K562 (cell line): Measurements from ENCODE around the gene GMEB2. TPM values are rescaled to one million over a fixed set of nuclear protein-coding genes. Genes with fewer than 3 reads are reported as not detected.

ENCODE experiments used
- BCL6 ChIP-seq: fragments of 250-450 bp; sonication (Bioruptor Pico); IDR thresholded peaks from 2 replicates; pipeline ENCODE4 v1.4.0; 2020
- BHLHE40 ChIP-seq: IDR thresholded peaks from 2 replicates; pipeline ENCODE4 v1.6.1; 2011; ENCODE audit warnings: low read length, improper control_type of control experiment
- CBFA2T3 ChIP-seq: fragments of 450-650 bp; IDR thresholded peaks from 2 replicates; pipeline ENCODE4 v1.6.1; 2017
- CCNT2 ChIP-seq: IDR thresholded peaks from 2 replicates; pipeline ENCODE4 v1.6.1; 2011; ENCODE audit warnings: borderline replicate concordance, low read depth, mild to moderate bottlenecking, moderate library complexity, mixed read lengths, low read length; ENCODE audit not compliant: insufficient read length; ENCODE audit errors: extremely low read depth
- CXXC5 ChIP-seq: fragments of 250-450 bp; sonication (Bioruptor Pico); IDR thresholded peaks from 2 replicates; pipeline ENCODE4 v1.8.0; 2022; ENCODE audit warnings: inconsistent platforms, mild to moderate bottlenecking, moderate library complexity
- EGR1 ChIP-seq: fragments of 450-650 bp; conservative IDR thresholded peaks from 2 replicates; pipeline ENCODE4 v1.6.1; 2017; ENCODE audit warnings: mild to moderate bottlenecking
- FUS ChIP-seq: fragments of 200-400 bp; formaldehyde crosslinking; optimal IDR thresholded peaks from 2 replicates; pipeline ENCODE3; 2017; ENCODE audit warnings: low read depth, low read length
- HNRNPK ChIP-seq: fragments of 200-400 bp; formaldehyde crosslinking; IDR thresholded peaks from one replicate; pipeline ENCODE4 v1.6.1; 2018; ENCODE audit warnings: mild to moderate bottlenecking, low read depth, low read length; ENCODE audit not compliant: poor library complexity, severe bottlenecking
- KAT7 ChIP-seq: sonication (generic); formaldehyde crosslinking; IDR thresholded peaks from 2 replicates; pipeline ENCODE4 v1.8.0; 2022; ENCODE audit warnings: missing genetic modification reagents, mild to moderate bottlenecking, borderline replicate concordance
- MAZ ChIP-seq, 2 experiments: fragments of 450-650 bp in 1 of 2; sonication (generic) in 1 of 2; formaldehyde crosslinking; IDR thresholded peaks in 1 of 2; conservative IDR thresholded peaks in 1 of 2; 2 replicates each; pipeline versions ENCODE4 v1.4.0 to v1.5.0; 2020; ENCODE audit warnings: mild to moderate bottlenecking in 1 of 2, missing genetic modification reagents in 1 of 2
- MNT ChIP-seq, 2 experiments: fragments of 450-650 bp; conservative IDR thresholded peaks; 2 replicates each; pipeline ENCODE4 v1.6.1; 2017; ENCODE audit warnings: mild to moderate bottlenecking in 2 of 2, moderate library complexity in 2 of 2
- NRF1 ChIP-seq, 2 experiments: fragments of 450-650 bp; IDR thresholded peaks in 1 of 2; conservative IDR thresholded peaks in 1 of 2; 2 replicates each; pipeline ENCODE4 v1.6.1; 2014; ENCODE audit warnings: mild to moderate bottlenecking in 2 of 2
- PHF20 ChIP-seq: fragments of 450-650 bp; IDR thresholded peaks from 2 replicates; pipeline ENCODE4 v1.6.1; 2018; ENCODE audit not compliant: partially characterized antibody
- POLR2G ChIP-seq: fragments of 200-400 bp; formaldehyde crosslinking; IDR thresholded peaks from 2 replicates; pipeline ENCODE4 v1.6.1; 2017; ENCODE audit warnings: low read depth, mild to moderate bottlenecking, antibody characterized with exemption, low read length, moderate library complexity
- RBFOX2 ChIP-seq: fragments of 200-400 bp; formaldehyde crosslinking; IDR thresholded peaks from 2 replicates; pipeline ENCODE4 v1.6.1; 2017; ENCODE audit warnings: low read depth, mild to moderate bottlenecking, low read length, moderate library complexity
- SAFB ChIP-seq: fragments of 200-400 bp; formaldehyde crosslinking; IDR thresholded peaks from 2 replicates; pipeline ENCODE4 v1.6.1; 2017; ENCODE audit warnings: low read depth, low read length, borderline replicate concordance
- SIN3A ChIP-seq, 2 experiments: fragments of 150-350 bp in 1 of 2; IDR thresholded peaks; 2 replicates each; pipeline ENCODE4 v1.6.1; 2011 to 2016; ENCODE audit warnings: borderline replicate concordance in 2 of 2, low read depth in 2 of 2, low read length in 2 of 2, mild to moderate bottlenecking in 2 of 2, moderate library complexity in 2 of 2; ENCODE audit not compliant: control insufficient read depth in 1 of 2
- SIN3B ChIP-seq: fragments of 450-650 bp; IDR thresholded peaks from 2 replicates; pipeline ENCODE4 v1.6.1; 2017; ENCODE audit warnings: low read depth, mild to moderate bottlenecking, moderate library complexity
- SP1 ChIP-seq: sonication (generic); formaldehyde crosslinking; IDR thresholded peaks from 2 replicates; pipeline ENCODE4 v1.8.1; 2022; ENCODE audit warnings: mild to moderate bottlenecking, missing genetic modification reagents
- XRCC3 ChIP-seq: fragments of 450-650 bp; IDR thresholded peaks from 2 replicates; pipeline ENCODE4 v1.6.1; 2017; ENCODE audit warnings: mild to moderate bottlenecking, moderate library complexity
- ZFX ChIP-seq: sonication (generic); formaldehyde crosslinking; IDR thresholded peaks from 2 replicates; pipeline ENCODE4 v1.8.0; 2022; ENCODE audit warnings: mild to moderate bottlenecking, missing genetic modification reagents, moderate library complexity
- polyA plus RNA-seq, 8 experiments: library from polyadenylated mRNA; depleted of rRNA in 4 of 8; stranded (reverse) in 5 of 8; unstranded in 3 of 8; fragments of >200 nt; fragmentation: Nextera tagmentation in 2 of 8; fragmentation: Illumina TruSeq in 1 of 8; extraction: Ambion mirVana in 2 of 8; extraction: Trizol in 1 of 8; gene quantifications; 2 replicates each; pipeline versions ENCODE4 v1.2.1 to v1.2.3, GENCODE V29; 2011 to 2014; ENCODE audit warnings: inconsistent platforms in 1 of 8, missing spikeins in 1 of 8
- total RNA-seq, 7 experiments: library from RNA; depleted of rRNA in 6 of 7; stranded (reverse); fragments of >200 nt in 6 of 7; fragmentation: Illumina TruSeq in 2 of 7; extraction: Trizol in 2 of 7; gene quantifications; 2 replicates each; pipeline versions ENCODE4 v1.2.1 to v1.2.3, GENCODE V29; 2011 to 2021; ENCODE audit warnings: low replicate concordance in 1 of 7
- TF ChIP-seq, protein P1 (sequence below): fragments of 450-650 bp; formaldehyde crosslinking; conservative IDR thresholded peaks from 2 replicates; pipeline ENCODE4 v1.4.0; 2022; ENCODE audit warnings: mild to moderate bottlenecking, missing genetic modification characterization
- TF ChIP-seq, protein P2 (sequence below): fragments of 200-800 bp; sonication (Bioruptor generic); IDR thresholded peaks from 2 replicates; pipeline ENCODE4 v1.6.1; 2017; ENCODE audit warnings: missing genetic modification characterization, missing compliant biosample characterization

Gene GMEB2
- total and polyA plus RNA-seq, 9 of the 15 experiments (the other 6 are each of a cell fraction or from before 2014, with no cell fraction given): 0.03 to 13.9 (median 6.3) TPM

DNA sequence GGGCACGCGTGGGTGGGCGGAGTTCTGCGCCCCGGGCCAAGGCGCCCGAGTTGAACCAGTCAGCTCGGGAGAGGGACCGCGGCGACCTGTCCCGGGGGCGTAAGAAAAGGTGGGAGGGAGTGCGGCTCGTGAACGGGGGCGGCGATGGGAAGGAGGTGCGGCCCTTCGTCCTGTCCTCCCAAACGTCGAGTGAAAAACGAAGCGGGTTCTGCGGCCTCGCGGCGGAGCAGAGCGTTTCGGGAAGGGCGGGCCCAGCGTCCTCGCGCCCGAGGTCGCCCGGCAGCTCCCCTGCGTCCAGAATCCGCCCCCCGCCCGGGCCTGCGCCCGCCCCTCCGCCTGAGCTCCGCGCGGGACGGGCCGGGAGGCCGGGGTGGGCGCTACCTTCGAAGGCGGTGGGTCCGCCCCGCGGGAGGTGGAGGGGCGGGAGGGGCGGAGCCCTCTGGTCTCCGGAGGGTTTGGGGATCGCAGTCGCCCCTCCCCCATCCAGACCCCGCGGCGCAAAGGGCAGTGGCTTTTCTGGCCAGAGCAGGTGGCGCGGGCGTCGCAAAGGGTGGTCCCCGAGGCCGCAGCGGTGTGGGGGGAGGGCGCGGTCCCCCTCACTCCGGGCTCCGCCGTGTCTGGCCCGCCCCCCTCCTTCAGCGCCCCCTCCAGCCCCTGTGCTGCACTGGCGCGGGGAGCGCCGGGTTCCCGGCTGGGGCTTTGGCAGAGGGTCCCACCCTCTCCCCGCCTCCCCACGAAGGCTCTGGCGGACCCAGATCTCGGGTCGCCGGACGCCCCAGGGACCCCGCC lies 25.5 kb upstream of the GMEB2 start (continued):
- TF ChIP-seq MNT (conservative IDR thresholded peaks at IDR 0.05) (peak in 1 of 2 experiments; percentile 30; a peak in 1 of 4 replicates), KAT7 (CRISPR knock-in tag) (peak; percentile 20; the same call in 1 of the 2 replicates), RBFOX2 (peak; percentile 11; the same call in 1 of the 2 replicates), BCL6 (CRISPR knock-in tag) (no peak), CXXC5 (CRISPR knock-in tag) (peak; percentile 65), PHF20 (peak; percentile 17), NRF1 (conservative IDR thresholded peaks at IDR 0.05 in 1 of 2, IDR thresholded peaks at IDR 0.05 in 1 of 2) (peak in 1 of 2 experiments; percentile 38; a peak in 2 of 4 replicates), SP1 (0 out of 2 replicates have a peak, but pooled peaks have one; percentile 37), SIN3B (peak; percentile 41; the same call in 1 of the 2 replicates), SAFB (0 out of 2 replicates have a peak, but pooled peaks have one; percentile 59), BHLHE40 (no peak), ZFX (CRISPR knock-in tag) (no peak), FUS (no peak), SIN3A (IDR thresholded peaks at IDR 0.05; ENCODE audit: borderline replicate concordance in 2 of 2, control insufficient read depth in 1 of 2, low read depth in 2 of 2, low read length in 2 of 2) (0 out of 4 replicates have a peak, but pooled peaks have one; percentile 3 to 10), EGR1 (peak; percentile 87), CCNT2 (peak; percentile 17), POLR2G (peak; percentile 52; the same call in 1 of the 2 replicates), HNRNPK (no peak), CBFA2T3 (0 out of 2 replicates have a peak, but pooled peaks have one; percentile 1), XRCC3 (no peak), MAZ (CRISPR knock-in tag; conservative IDR thresholded peaks at IDR 0.05 in 1 of 2, IDR thresholded peaks at IDR 0.05 in 1 of 2) (peak in 1 of 2 experiments; percentile 23; a peak in 1 of 4 replicates)
- TF ChIP-seq, protein P1, sequence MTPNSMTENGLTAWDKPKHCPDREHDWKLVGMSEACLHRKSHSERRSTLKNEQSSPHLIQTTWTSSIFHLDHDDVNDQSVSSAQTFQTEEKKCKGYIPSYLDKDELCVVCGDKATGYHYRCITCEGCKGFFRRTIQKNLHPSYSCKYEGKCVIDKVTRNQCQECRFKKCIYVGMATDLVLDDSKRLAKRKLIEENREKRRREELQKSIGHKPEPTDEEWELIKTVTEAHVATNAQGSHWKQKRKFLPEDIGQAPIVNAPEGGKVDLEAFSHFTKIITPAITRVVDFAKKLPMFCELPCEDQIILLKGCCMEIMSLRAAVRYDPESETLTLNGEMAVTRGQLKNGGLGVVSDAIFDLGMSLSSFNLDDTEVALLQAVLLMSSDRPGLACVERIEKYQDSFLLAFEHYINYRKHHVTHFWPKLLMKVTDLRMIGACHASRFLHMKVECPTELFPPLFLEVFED (CRISPR knock-in tag): no peak
- TF ChIP-seq, protein P2, sequence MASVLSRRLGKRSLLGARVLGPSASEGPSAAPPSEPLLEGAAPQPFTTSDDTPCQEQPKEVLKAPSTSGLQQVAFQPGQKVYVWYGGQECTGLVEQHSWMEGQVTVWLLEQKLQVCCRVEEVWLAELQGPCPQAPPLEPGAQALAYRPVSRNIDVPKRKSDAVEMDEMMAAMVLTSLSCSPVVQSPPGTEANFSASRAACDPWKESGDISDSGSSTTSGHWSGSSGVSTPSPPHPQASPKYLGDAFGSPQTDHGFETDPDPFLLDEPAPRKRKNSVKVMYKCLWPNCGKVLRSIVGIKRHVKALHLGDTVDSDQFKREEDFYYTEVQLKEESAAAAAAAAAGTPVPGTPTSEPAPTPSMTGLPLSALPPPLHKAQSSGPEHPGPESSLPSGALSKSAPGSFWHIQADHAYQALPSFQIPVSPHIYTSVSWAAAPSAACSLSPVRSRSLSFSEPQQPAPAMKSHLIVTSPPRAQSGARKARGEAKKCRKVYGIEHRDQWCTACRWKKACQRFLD (CRISPR knock-in tag): 0 out of 2 replicates have a peak, but pooled peaks have one; percentile 23
